Keratinocyte (primary cell): ENCODE results near the gene CARS1. TPM values are rescaled to one million over a fixed set of nuclear protein-coding genes. Genes with fewer than 3 reads are reported as not detected.

Source experiments
- DNase-seq: peaks from one replicate; pipeline ENCODE4 v3.0.0-alpha.2; 2011; ENCODE audit warnings: low read depth, missing footprints, low spot score
- FAIRE-seq: peaks from 2 replicates; lab custom pipeline; 2011; peaks lifted over from hg19 to GRCh38; lab: Jason Lieb, UNC
- H2AFZ ChIP-seq: 2 replicates; pipeline ENCODE4 v1.6.0; 2012; ENCODE audit warnings: low read length, control low read depth, inconsistent platforms; ENCODE audit not compliant: control insufficient read depth
- H3K27ac ChIP-seq: 2 replicates; pipeline ENCODE4 v1.5.1; 2011; ENCODE audit warnings: low read length; ENCODE audit not compliant: control insufficient read depth, insufficient read depth
- H3K27me3 ChIP-seq: 3 replicates; pipeline ENCODE4 v1.6.0; 2011; ENCODE audit warnings: low read length; ENCODE audit not compliant: control insufficient read depth, insufficient read depth; ENCODE audit errors: extremely low read depth
- H3K36me3 ChIP-seq, 2 experiments: 2 replicates in 1 of 2; 3 replicates in 1 of 2; pipeline ENCODE4 v1.5.1; 2011; ENCODE audit warnings: low read length in 2 of 2, mild to moderate bottlenecking in 1 of 2; ENCODE audit not compliant: control insufficient read depth in 2 of 2, insufficient read depth in 2 of 2; ENCODE audit errors: extremely low read depth in 1 of 2
- H3K4me1 ChIP-seq: 3 replicates; pipeline ENCODE4 v1.5.1; 2011; ENCODE audit warnings: low read length; ENCODE audit not compliant: control insufficient read depth, insufficient read depth; ENCODE audit errors: extremely low read depth
- H3K4me2 ChIP-seq: 3 replicates; pipeline ENCODE4 v1.6.0; 2011; ENCODE audit warnings: low read depth, low read length; ENCODE audit not compliant: control insufficient read depth, insufficient read depth; ENCODE audit errors: extremely low read depth
- H3K4me3 ChIP-seq, 3 experiments: fragments of 200-600 bp in 1 of 3; sonication (generic) in 1 of 3; 2 replicates in 2 of 3; 3 replicates in 1 of 3; pipeline ENCODE4 v1.5.1; 2011 to 2016; ENCODE audit warnings: low read length in 3 of 3, mild to moderate bottlenecking in 3 of 3, control low read depth in 2 of 3, inconsistent platforms in 1 of 3, low read depth in 1 of 3, mixed read lengths in 1 of 3, mixed run types in 1 of 3, moderate library complexity in 1 of 3; ENCODE audit not compliant: control insufficient read depth in 2 of 3, insufficient read depth in 2 of 3; ENCODE audit errors: extremely low read depth in 1 of 3
- H3K79me2 ChIP-seq: 2 replicates; pipeline ENCODE4 v1.6.0; 2012; ENCODE audit warnings: low read length; ENCODE audit not compliant: control insufficient read depth, insufficient read depth
- H3K9ac ChIP-seq: 3 replicates; pipeline ENCODE4 v1.6.0; 2011; ENCODE audit warnings: low read length; ENCODE audit not compliant: control insufficient read depth, insufficient read depth; ENCODE audit errors: extremely low read depth
- H3K9me1 ChIP-seq: 3 replicates; pipeline ENCODE4 v1.6.0; 2011; ENCODE audit warnings: low read length; ENCODE audit not compliant: control insufficient read depth, insufficient read depth; ENCODE audit errors: extremely low read depth
- H3K9me3 ChIP-seq: 2 replicates; pipeline ENCODE4 v1.5.1; 2012; ENCODE audit warnings: low read depth, low read length; ENCODE audit not compliant: control insufficient read depth
- H4K20me1 ChIP-seq: 3 replicates; pipeline ENCODE4 v1.6.0; 2011; ENCODE audit warnings: low read length; ENCODE audit not compliant: control insufficient read depth, insufficient read depth; ENCODE audit errors: extremely low read depth
- CTCF ChIP-seq, 3 experiments: IDR thresholded peaks in 1 of 3; conservative IDR thresholded peaks in 1 of 3; optimal IDR thresholded peaks in 1 of 3; 2 replicates in 2 of 3; 3 replicates in 1 of 3; pipeline versions ENCODE3 to v1.5.1; 2011; ENCODE audit warnings: low read length in 3 of 3, mild to moderate bottlenecking in 3 of 3, moderate library complexity in 2 of 3, control low read depth in 1 of 3, inconsistent platforms in 1 of 3; ENCODE audit not compliant: insufficient read depth in 2 of 3; ENCODE audit errors: extremely low read depth in 1 of 3
- EZH2 ChIP-seq: IDR thresholded peaks from one replicate; pipeline ENCODE4 v1.6.1; 2012; ENCODE audit warnings: inconsistent platforms, mild to moderate bottlenecking, low read length, moderate library complexity
- dilution Hi-C: fragments of 300-500 bp; cut with MboI; formaldehyde crosslinking; loops from one replicate; pipeline ENCODE4 v1.7.0; 2020; ENCODE audit warnings: low sequenced_read_pairs; ENCODE audit not compliant: extremely low pct_ligation_motif_present
- polyA plus RNA-seq, 5 experiments: library from polyadenylated mRNA; depleted of rRNA in 3 of 5; stranded (reverse) in 3 of 5; stranded (forward) in 1 of 5; unstranded in 1 of 5; fragments of >200 nt; gene quantifications; 1 replicate in 1 of 5; 2 replicates in 3 of 5; 3 replicates in 1 of 5; pipeline versions ENCODE4 v1.2.1 to v1.2.3, GENCODE V29; 2011 to 2012; ENCODE audit warnings: missing spikeins in 2 of 5, low read depth in 1 of 5, low replicate concordance in 1 of 5

CARS1 gene
- polyA plus RNA-seq, 1 donor (not counting 4 experiments of a cell fraction or from before 2014, with no cell fraction given) = 60.7 TPM

- dilution Hi-C loops = no loop called here
- H2AFZ ChIP-seq = no peak overlapping the region
- no peaks in the 10 kb centered on the region for H3K9me3 ChIP-seq
- DNase-seq (no peak), FAIRE-seq (peak; percentile 5)
- H3K9me1 ChIP-seq = no peaks in the 10 kb centered on the region
- H3K9ac ChIP-seq = no peak overlapping the region
- peaks cover 18% of the 10 kb centered on the region for H3K4me1 ChIP-seq
- H3K27ac ChIP-seq = no peak overlapping the region
- peaks cover 5% of the 10 kb centered on the region for H4K20me1 ChIP-seq
- no peak overlapping the region for H3K4me3 ChIP-seq
- no peak overlapping the region for H3K4me2 ChIP-seq
- peaks cover 2% of the 10 kb centered on the region for H3K79me2 ChIP-seq
- peaks cover 43 to 52% of the 10 kb centered on the region in 2 experiments for H3K36me3 ChIP-seq
- no peaks in the 10 kb centered on the region for H3K27me3 ChIP-seq
- peak; percentile 61 to 75 (median 66) for TF ChIP-seq CTCF (optimal IDR thresholded peaks at IDR 0.05 in 1 of 3, IDR thresholded peaks at IDR 0.05 in 1 of 3, conservative IDR thresholded peaks at IDR 0.05 in 1 of 3; ENCODE audit: extremely low read depth in 1 of 3, insufficient read depth in 2 of 3, low read length in 3 of 3)
- TF ChIP-seq EZH2 = no peak
Observed at GRCh38 chr11:3021125-3021524, 36.1 kb downstream of the CARS1 start.

- dilution Hi-C loops = no loop called here
- Histone ChIP-seq H3K9me1 (no peaks in the 10 kb centered on the region), H3K36me3 (peaks cover 48% of the 10 kb centered on the region in 2 experiments), H2AFZ (no peak overlapping the region), H3K4me1 (peaks cover 18% of the 10 kb centered on the region), H3K9ac (no peak overlapping the region), H4K20me1 (peaks cover 5% of the 10 kb centered on the region), H3K27me3 (no peaks in the 10 kb centered on the region), H3K27ac (no peak overlapping the region), H3K4me3 (no peak overlapping the region), H3K4me2 (no peak overlapping the region), H3K79me2 (peaks cover 2% of the 10 kb centered on the region), H3K9me3 (no peaks in the 10 kb centered on the region)
- DNase-seq = no peak
- no peak for FAIRE-seq
- TF ChIP-seq CTCF (optimal IDR thresholded peaks at IDR 0.05 in 1 of 3, IDR thresholded peaks at IDR 0.05 in 1 of 3, conservative IDR thresholded peaks at IDR 0.05 in 1 of 3; ENCODE audit: extremely low read depth in 1 of 3, insufficient read depth in 2 of 3, low read length in 3 of 3) = no peak
Observed at GRCh38 chr11:3020011-3020410, 37.2 kb downstream of the CARS1 start.
